HepG2 (cell line): ENCODE measurements around the gene FAM81B. TPM values are rescaled to one million over a fixed set of nuclear protein-coding genes. Genes with fewer than 3 reads are reported as not detected.

Experiments used
- ATAC-seq: fragments of 200-7000 bp; cut with Tn5 transposase; 3 replicates; pipeline ENCODE4 v1.9.1; 2020; ENCODE audit warnings: mild to moderate bottlenecking, moderate library complexity
- BruUV-seq: library from RNA; stranded (reverse); fragments of 400-500 nt; replicated peaks from 2 replicates; lab custom pipeline; 2021; lab: Mats Ljungman, UMichigan
- CTCF ChIA-PET: fragments of 300-600 bp; formaldehyde crosslinking; extraction: SDS; loops from one replicate; lab custom pipeline; 2021; ENCODE audit warnings: low total read pairs, inconsistent platforms, low intra/inter-chr PET ratio; lab: Yijun Ruan, JAX
- POLR2A ChIA-PET: fragments of 350-600 bp; sonication (Branson Sonifier 250); formaldehyde crosslinking; loops from one replicate; lab custom pipeline; 2020; ENCODE audit warnings: antibody characterized with exemption, inconsistent platforms; lab: Yijun Ruan, JAX
- DNase-seq: peaks from one replicate; pipeline ENCODE4 v3.0.0-alpha.2; 2015; ENCODE audit warnings: low spot score
- FAIRE-seq: peaks from 3 replicates; lab custom pipeline; 2011; peaks lifted over from hg19 to GRCh38; lab: Jason Lieb, UNC
- H2AFZ ChIP-seq: one replicate; pipeline ENCODE4 v1.6.1; 2011; ENCODE audit warnings: low read length, inconsistent platforms
- H3K27ac ChIP-seq: fragments of 300-600 bp; 3 replicates; pipeline ENCODE4 v1.8.0; 2011; ENCODE audit warnings: mixed run types, mild to moderate bottlenecking, mixed read lengths, low read length, inconsistent platforms; ENCODE audit not compliant: insufficient read depth; ENCODE audit errors: extremely low read length
- H3K27me3 ChIP-seq, 2 experiments: fragments of 200-600 bp in 1 of 2; 2 replicates in 1 of 2; 3 replicates in 1 of 2; pipeline versions ENCODE4 v1.6.0 to v1.8.0; 2011; ENCODE audit warnings: low read length in 2 of 2, mild to moderate bottlenecking in 2 of 2, moderate library complexity in 2 of 2, inconsistent platforms in 1 of 2; ENCODE audit not compliant: insufficient read depth in 2 of 2, control insufficient read depth in 1 of 2
- H3K36me3 ChIP-seq, 2 experiments: fragments of 200-600 bp in 1 of 2; replicated peaks in 1 of 2; 2 replicates in 1 of 2; 3 replicates in 1 of 2; pipeline versions ENCODE4 v1.5.1 to v1.8.0; 2011; ENCODE audit warnings: low read length in 2 of 2, inconsistent platforms in 1 of 2; ENCODE audit not compliant: insufficient read depth in 2 of 2, control insufficient read depth in 1 of 2
- H3K4me1 ChIP-seq: 2 replicates; pipeline ENCODE4 v1.5.1; 2012; ENCODE audit warnings: low read length, inconsistent platforms; ENCODE audit not compliant: insufficient read depth
- H3K4me2 ChIP-seq: 2 replicates; pipeline ENCODE4 v1.6.0; 2011; ENCODE audit warnings: low read depth, low read length, inconsistent platforms
- H3K4me3 ChIP-seq, 3 experiments: fragments of 200-600 bp in 1 of 3; sonication (generic), shearing (Covaris generic) in 1 of 3; replicated peaks in 1 of 3; 2 replicates each; pipeline ENCODE4 v1.5.1; 2011 to 2016; ENCODE audit warnings: low read length in 3 of 3, inconsistent platforms in 2 of 3, low read depth in 2 of 3, mild to moderate bottlenecking in 2 of 3, control low read depth in 1 of 3, mixed read lengths in 1 of 3; ENCODE audit not compliant: insufficient read depth in 1 of 3
- H3K79me2 ChIP-seq: one replicate; pipeline ENCODE4 v1.6.1; 2011; ENCODE audit warnings: low read length, inconsistent platforms; ENCODE audit not compliant: insufficient read depth
- H3K9ac ChIP-seq: 2 replicates; pipeline ENCODE4 v1.6.0; 2011; ENCODE audit warnings: mild to moderate bottlenecking, low read depth, low read length, inconsistent platforms; ENCODE audit not compliant: insufficient read depth
- H3K9me3 ChIP-seq: 2 replicates; pipeline ENCODE4 v1.5.1; 2012; ENCODE audit warnings: mild to moderate bottlenecking, low read length
- H4K20me1 ChIP-seq: 2 replicates; pipeline ENCODE4 v1.6.0; 2011; ENCODE audit warnings: inconsistent platforms, mild to moderate bottlenecking, low read length, moderate library complexity; ENCODE audit not compliant: insufficient read depth
- ISX ChIP-seq: sonication (generic); formaldehyde crosslinking; conservative IDR thresholded peaks from 2 replicates; pipeline ENCODE4 v1.5.0; 2020; ENCODE audit warnings: missing genetic modification reagents
- KMT2B ChIP-seq: IDR thresholded peaks from 2 replicates; pipeline ENCODE4 v1.6.1; 2016; ENCODE audit warnings: missing genetic modification reagents, missing compliant biosample characterization
- POGZ ChIP-seq: sonication (generic); formaldehyde crosslinking; IDR thresholded peaks from 2 replicates; pipeline ENCODE4 v1.4.0; 2020; ENCODE audit warnings: mild to moderate bottlenecking, missing genetic modification reagents
- RXRB ChIP-seq: IDR thresholded peaks from 2 replicates; pipeline ENCODE4 v1.6.1; 2016; ENCODE audit warnings: borderline replicate concordance, missing genetic modification reagents, missing compliant biosample characterization
- SALL1 ChIP-seq: sonication (generic); formaldehyde crosslinking; IDR thresholded peaks from 2 replicates; pipeline ENCODE4 v1.8.0; 2022; ENCODE audit warnings: mild to moderate bottlenecking, missing genetic modification reagents
- SMAD3 ChIP-seq: sonication (generic); formaldehyde crosslinking; IDR thresholded peaks from 2 replicates; pipeline ENCODE4 v1.4.0; 2020; ENCODE audit warnings: missing genetic modification reagents
- SOX6 ChIP-seq, 2 experiments: fragments of 450-650 bp in 1 of 2; sonication (generic) in 1 of 2; formaldehyde crosslinking in 1 of 2; IDR thresholded peaks; 2 replicates each; pipeline versions ENCODE4 v1.4.0 to v1.6.1; 2017 to 2020; ENCODE audit warnings: antibody characterized with exemption in 1 of 2, mild to moderate bottlenecking in 1 of 2, missing genetic modification reagents in 1 of 2
- ZBTB1 ChIP-seq: sonication (generic); formaldehyde crosslinking; IDR thresholded peaks from 2 replicates; pipeline ENCODE4 v1.4.0; 2020; ENCODE audit warnings: missing genetic modification reagents, borderline replicate concordance
- ZNF260 ChIP-seq: sonication (generic); formaldehyde crosslinking; IDR thresholded peaks from 2 replicates; pipeline ENCODE4 v1.4.0; 2020; ENCODE audit warnings: missing genetic modification reagents, low read depth, mild to moderate bottlenecking, borderline replicate concordance
- ZNF274 ChIP-seq: sonication (generic); formaldehyde crosslinking; IDR thresholded peaks from 2 replicates; pipeline ENCODE4 v1.5.1; 2020; ENCODE audit warnings: mild to moderate bottlenecking, missing genetic modification reagents
- ZNF383 ChIP-seq: sonication (generic); formaldehyde crosslinking; IDR thresholded peaks from 2 replicates; pipeline ENCODE4 v1.4.0; 2020; ENCODE audit warnings: missing genetic modification reagents, mild to moderate bottlenecking, borderline replicate concordance
- ZNF7 ChIP-seq: IDR thresholded peaks from 2 replicates; pipeline ENCODE4 v1.6.1; 2016; ENCODE audit warnings: missing biosample characterization, missing genetic modification reagents
- ZUFSP ChIP-seq: sonication (generic); formaldehyde crosslinking; IDR thresholded peaks from 2 replicates; pipeline ENCODE4 v1.9.0; 2021; ENCODE audit warnings: missing genetic modification reagents, mild to moderate bottlenecking, borderline replicate concordance
- ZZZ3 ChIP-seq: sonication (generic); formaldehyde crosslinking; IDR thresholded peaks from 2 replicates; pipeline ENCODE4 v1.4.0; 2020; ENCODE audit warnings: missing genetic modification reagents, mild to moderate bottlenecking, borderline replicate concordance
- whole genome bisulfite sequencing: methylation state at CpG from one replicate; pipeline ENCODE4 v1.1.6; 2017; ENCODE audit warnings: low lambda C conversion rate; 5-methylcytosine and 5-hydroxymethylcytosine counted together
- in situ Hi-C: cut with HindIII; loops from 2 replicates; pipeline ENCODE4 v1.10.0; 2017; ENCODE audit warnings: low pct_unique_long_range_greater_than_20kb; ENCODE audit not compliant: extremely low pct_ligation_motif_present
- intact Hi-C: fragments of 100-400 bp; cut with micrococcal nuclease; formaldehyde crosslinking; loops from one replicate; pipeline ENCODE4 v1.10.0; 2022; ENCODE audit not compliant: unreplicated experiment
- polyA plus RNA-seq, 8 experiments: library from polyadenylated mRNA; depleted of rRNA in 3 of 8; stranded (reverse) in 7 of 8; unstranded in 1 of 8; fragments of >200 nt; fragmentation: Illumina TruSeq in 4 of 8; extraction: Trizol in 4 of 8; gene quantifications; 2 replicates each; pipeline versions ENCODE4 v1.2.1 to v1.2.3, GENCODE V29; 2011 to 2016; ENCODE audit warnings: low read depth in 4 of 8, missing spikeins in 1 of 8, mixed read lengths in 1 of 8; ENCODE audit not compliant: insufficient read depth in 1 of 8
- total RNA-seq, 5 experiments: library from RNA; depleted of rRNA; stranded (reverse); fragments of >200 nt; fragmentation: Illumina TruSeq; extraction: Trizol; gene quantifications; 2 replicates each; pipeline ENCODE4 v1.2.3, GENCODE V29; 2016; ENCODE audit warnings: low read depth in 1 of 5
- TF ChIP-seq, protein P1 (sequence below): sonication (generic); formaldehyde crosslinking; IDR thresholded peaks from 2 replicates; pipeline ENCODE4 v1.8.0; 2022; ENCODE audit warnings: mild to moderate bottlenecking, missing genetic modification reagents, borderline replicate concordance
- TF ChIP-seq, protein P2 (sequence below): sonication (generic); formaldehyde crosslinking; IDR thresholded peaks from 2 replicates; pipeline ENCODE4 v1.4.0; 2020; ENCODE audit warnings: missing genetic modification reagents
- TF ChIP-seq, protein P3 (sequence below): sonication (generic); formaldehyde crosslinking; IDR thresholded peaks from 2 replicates; pipeline ENCODE4 v1.4.0; 2020; ENCODE audit warnings: missing genetic modification reagents, low read depth, mild to moderate bottlenecking, borderline replicate concordance

Gene FAM81B
- total and polyA plus RNA-seq, 2 of the 13 experiments (the other 11 are each of a cell fraction or from before 2014, with no cell fraction given): not detected

- H4K20me1 ChIP-seq: no peaks in the 10 kb centered on the region
- no peak overlapping the region for H2AFZ ChIP-seq
- H3K4me3 ChIP-seq: no peak overlapping the region
- H3K79me2 ChIP-seq: no peaks in the 10 kb centered on the region
- H3K9me3 ChIP-seq: peaks cover 5% of the 10 kb centered on the region; the same call in 1 of the 2 replicates
- H3K9ac ChIP-seq: no peak overlapping the region
- intact Hi-C loops: no loop called here
- TF ChIP-seq ZNF274 (CRISPR knock-in tag): no peak
- TF ChIP-seq, protein P1, sequence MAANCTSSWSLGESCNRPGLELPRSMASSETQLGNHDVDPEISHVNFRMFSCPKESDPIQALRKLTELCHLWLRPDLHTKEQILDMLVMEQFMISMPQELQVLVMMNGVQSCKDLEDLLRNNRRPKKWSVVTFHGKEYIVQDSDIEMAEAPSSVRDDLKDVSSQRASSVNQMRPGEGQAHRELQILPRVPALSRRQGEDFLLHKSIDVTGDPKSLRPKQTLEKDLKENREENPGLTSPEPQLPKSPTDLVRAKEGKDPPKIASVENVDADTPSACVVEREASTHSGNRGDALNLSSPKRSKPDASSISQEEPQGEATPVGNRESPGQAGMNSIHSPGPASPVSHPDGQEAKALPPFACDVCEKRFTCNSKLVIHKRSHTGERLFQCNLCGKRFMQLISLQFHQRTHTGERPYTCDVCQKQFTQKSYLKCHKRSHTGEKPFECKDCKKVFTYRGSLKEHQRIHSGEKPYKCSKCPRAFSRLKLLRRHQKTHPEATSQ (CRISPR knock-in tag): no peak
- TF ChIP-seq ISX: no peak
- TF ChIP-seq RXRB: no peak
- no peak for TF ChIP-seq ZZZ3 (CRISPR knock-in tag)
- TF ChIP-seq, protein P2, sequence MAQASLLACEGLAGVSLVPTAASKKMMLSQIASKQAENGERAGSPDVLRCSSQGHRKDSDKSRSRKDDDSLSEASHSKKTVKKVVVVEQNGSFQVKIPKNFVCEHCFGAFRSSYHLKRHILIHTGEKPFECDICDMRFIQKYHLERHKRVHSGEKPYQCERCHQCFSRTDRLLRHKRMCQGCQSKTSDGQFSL (CRISPR knock-in tag): no peak
- TF ChIP-seq POGZ (CRISPR knock-in tag): no peak
- no peak for TF ChIP-seq SMAD3 (CRISPR knock-in tag)
- TF ChIP-seq KMT2B (CRISPR knock-in tag): no peak
- no peak for TF ChIP-seq ZNF383 (CRISPR knock-in tag)
- no peak for TF ChIP-seq SALL1
- TF ChIP-seq ZNF7 (CRISPR knock-in tag): no peak
- TF ChIP-seq, protein P3, sequence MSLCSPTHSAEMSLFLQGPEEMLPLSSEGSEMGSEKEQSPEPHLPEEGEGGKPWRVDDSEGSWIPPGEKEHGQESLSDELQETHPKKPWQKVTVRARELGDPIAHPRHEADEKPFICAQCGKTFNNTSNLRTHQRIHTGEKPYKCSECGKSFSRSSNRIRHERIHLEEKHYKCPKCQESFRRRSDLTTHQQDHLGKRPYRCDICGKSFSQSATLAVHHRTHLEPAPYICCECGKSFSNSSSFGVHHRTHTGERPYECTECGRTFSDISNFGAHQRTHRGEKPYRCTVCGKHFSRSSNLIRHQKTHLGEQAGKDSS (CRISPR knock-in tag): no peak
- no peak for TF ChIP-seq ZNF260 (CRISPR knock-in tag)
- TF ChIP-seq ZUFSP (CRISPR knock-in tag): no peak
- TF ChIP-seq ZBTB1: no peak
- TF ChIP-seq SOX6 (IDR thresholded peaks at IDR 0.05): no peak
- TF ChIP-seq SOX6 (CRISPR knock-in tag; IDR thresholded peaks at IDR 0.05): no peak
- TF ChIP-seq, all 625 proteins: peak for 0
- POLR2A ChIA-PET: no interaction called here
- DNase-seq (no peak), ATAC-seq (no peak), FAIRE-seq (no peak)
- Histone ChIP-seq H3K36me3 (peaks cover 10 to 61% of the 10 kb centered on the region in 2 experiments), H3K4me2 (no peak overlapping the region), H3K27me3 (no peaks in the 10 kb centered on the region), H3K27ac (no peak overlapping the region), H3K4me1 (no peaks in the 10 kb centered on the region)
- CTCF ChIA-PET: no interaction called here
- 93% methylated on average over 7 of the region's 7 CpGs for WGBS
- no TSS peak for BruUV-seq
- in situ Hi-C loops: no loop called here
Observed at GRCh38 chr5:95484421-95484820, 93.3 kb downstream of the FAM81B start.
